NCI-H2196 treated with DMSO at 0.1 percent for 48 hours (cell line): ENCODE results near the gene BPIFB4.

Experiments
- DNase-seq: peaks from one replicate; lab custom pipeline; 2025; ENCODE audit not compliant: unreplicated experiment; lab: John Stamatoyannopoulos, UW

The BPIFB4 gene

DNA sequence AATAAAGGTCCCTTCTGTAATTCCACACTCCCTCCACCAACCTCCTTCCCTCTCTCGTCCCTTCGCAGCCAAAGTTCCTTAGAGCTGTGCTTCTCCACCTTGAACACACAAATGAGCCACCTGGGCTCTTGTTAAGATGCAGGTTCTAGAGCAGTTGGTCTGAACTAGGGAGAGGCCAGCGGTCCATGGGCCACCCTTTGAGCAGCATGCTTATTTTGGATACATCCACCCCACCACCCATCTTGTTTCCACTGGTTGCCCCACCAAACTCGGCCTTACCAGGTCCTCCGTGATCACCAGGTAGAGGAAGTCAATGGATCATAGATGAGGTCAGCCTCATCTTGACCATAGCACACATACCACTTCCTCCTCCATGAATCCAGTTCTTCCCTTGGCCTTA lies 81.2 kb downstream of the BPIFB4 start:
- DNase-seq: no peak
